ENCODE results near the gene USP13. TPM values are rescaled to one million over a fixed set of nuclear protein-coding genes. Genes with fewer than 3 reads are reported as not detected.

USP13 gene
- total RNA-seq, 2 experiments from 2014 or later: 25.8 to 49.7 TPM

GRCh38 chr3:179726075-179726699, 73.3 kb downstream of the USP13 start:
- Histone ChIP-seq H3K9me3 (ENCODE audit: low read length) (no peaks in the 10 kb centered on the region), H3K36me3 (ENCODE audit: insufficient read depth, low read length) (peaks cover 78% of the 10 kb centered on the region), H3K4me2 (ENCODE audit: low read length) (no peak overlapping the region), H3K79me2 (ENCODE audit: insufficient read depth, low read depth, low read length) (no peaks in the 10 kb centered on the region), H2AFZ (ENCODE audit: low read length) (no peak overlapping the region), H4K20me1 (ENCODE audit: insufficient read depth, low read length) (no peaks in the 10 kb centered on the region), H3K4me1 (ENCODE audit: insufficient read depth, low read length, poor library complexity, severe bottlenecking) (no peaks in the 10 kb centered on the region), H3K27ac (ENCODE audit: low read depth, low read length, poor library complexity, severe bottlenecking) (no peak overlapping the region), H3K4me3 (ENCODE audit: low read depth, low read length, poor library complexity, severe bottlenecking) (no peak overlapping the region), H3K9me2 (ENCODE audit: insufficient read depth, low read length) (no peaks in the 10 kb centered on the region)
- POLR2A ChIA-PET: interaction anchor here (0.6 to 1.2 kb wide), 4 partner anchors 8 to 1548 kb away, joined by 3 to 7 read pairs (median 4); no protein-coding TSS in a partner anchor
- no TSS peak for BruUV-seq (replicated peaks)
- TF ChIP-seq CTCF (conservative IDR thresholded peaks at IDR 0.05; ENCODE audit: low read length) (no peak), EZH2phosphoT487 (IDR thresholded peaks at IDR 0.05; ENCODE audit: borderline replicate concordance, low read depth, low read length) (no peak)
- intact Hi-C loops (cut with micrococcal nuclease; ENCODE audit: unreplicated experiment): no loop called here
- DNase-seq (ENCODE audit: low spot score): no peak
- CTCF ChIA-PET (ENCODE audit: unreplicated experiment): no interaction called here

GRCh38 chr3:179729086-179729485, 76.2 kb downstream of the USP13 start:
- Histone ChIP-seq H3K27ac (ENCODE audit: low read depth, low read length, poor library complexity, severe bottlenecking) (no peak overlapping the region), H3K36me3 (ENCODE audit: insufficient read depth, low read length) (peaks cover 79% of the 10 kb centered on the region), H3K4me3 (ENCODE audit: low read depth, low read length, poor library complexity, severe bottlenecking) (no peak overlapping the region), H3K4me1 (ENCODE audit: insufficient read depth, low read length, poor library complexity, severe bottlenecking) (no peaks in the 10 kb centered on the region), H4K20me1 (ENCODE audit: insufficient read depth, low read length) (no peaks in the 10 kb centered on the region), H2AFZ (ENCODE audit: low read length) (no peak overlapping the region), H3K4me2 (ENCODE audit: low read length) (no peak overlapping the region), H3K9me3 (ENCODE audit: low read length) (no peaks in the 10 kb centered on the region), H3K9me2 (ENCODE audit: insufficient read depth, low read length) (no peaks in the 10 kb centered on the region), H3K79me2 (ENCODE audit: insufficient read depth, low read depth, low read length) (no peaks in the 10 kb centered on the region)
- BruUV-seq (replicated peaks): no TSS peak
- CTCF ChIA-PET (ENCODE audit: unreplicated experiment): no interaction called here
- POLR2A ChIA-PET: no interaction called here
- no peak for TF ChIP-seq EZH2phosphoT487 (IDR thresholded peaks at IDR 0.05; ENCODE audit: borderline replicate concordance, low read depth, low read length)
- TF ChIP-seq CTCF (conservative IDR thresholded peaks at IDR 0.05; ENCODE audit: low read length): no peak
- no peak for DNase-seq (ENCODE audit: low spot score)
- intact Hi-C loops (cut with micrococcal nuclease; ENCODE audit: unreplicated experiment): no loop called here

- H3K4me1 ChIP-seq (ENCODE audit: insufficient read depth, low read length, poor library complexity, severe bottlenecking): no peaks in the 10 kb centered on the region
- intact Hi-C loops (cut with micrococcal nuclease; ENCODE audit: unreplicated experiment): no loop called here
- no peaks in the 10 kb centered on the region for H3K9me2 ChIP-seq (ENCODE audit: insufficient read depth, low read length)
- no peak for TF ChIP-seq CTCF (conservative IDR thresholded peaks at IDR 0.05; ENCODE audit: low read length)
- TF ChIP-seq EZH2phosphoT487 (IDR thresholded peaks at IDR 0.05; ENCODE audit: borderline replicate concordance, low read depth, low read length): no peak
- H3K4me3 ChIP-seq (ENCODE audit: low read depth, low read length, poor library complexity, severe bottlenecking): no peak overlapping the region
- DNase-seq (ENCODE audit: low spot score): no peak
- POLR2A ChIA-PET: no interaction called here
- CTCF ChIA-PET (ENCODE audit: unreplicated experiment): no interaction called here
- H3K27ac ChIP-seq (ENCODE audit: low read depth, low read length, poor library complexity, severe bottlenecking): no peak overlapping the region
- no peaks in the 10 kb centered on the region for H3K9me3 ChIP-seq (ENCODE audit: low read length)
- H2AFZ ChIP-seq (ENCODE audit: low read length): no peak overlapping the region
- no peaks in the 10 kb centered on the region for H4K20me1 ChIP-seq (ENCODE audit: insufficient read depth, low read length)
- H3K79me2 ChIP-seq (ENCODE audit: insufficient read depth, low read depth, low read length): no peaks in the 10 kb centered on the region
- peaks cover 82% of the 10 kb centered on the region for H3K36me3 ChIP-seq (ENCODE audit: insufficient read depth, low read length)
- no peak overlapping the region for H3K4me2 ChIP-seq (ENCODE audit: low read length)
- no TSS peak for BruUV-seq (replicated peaks)
Observed at GRCh38 chr3:179729981-179730380, 77.1 kb downstream of the USP13 start.

Measured in OCI-LY7 (cell line).